ENCODE measurements around the gene APBB3.

Gene APBB3

DNA sequence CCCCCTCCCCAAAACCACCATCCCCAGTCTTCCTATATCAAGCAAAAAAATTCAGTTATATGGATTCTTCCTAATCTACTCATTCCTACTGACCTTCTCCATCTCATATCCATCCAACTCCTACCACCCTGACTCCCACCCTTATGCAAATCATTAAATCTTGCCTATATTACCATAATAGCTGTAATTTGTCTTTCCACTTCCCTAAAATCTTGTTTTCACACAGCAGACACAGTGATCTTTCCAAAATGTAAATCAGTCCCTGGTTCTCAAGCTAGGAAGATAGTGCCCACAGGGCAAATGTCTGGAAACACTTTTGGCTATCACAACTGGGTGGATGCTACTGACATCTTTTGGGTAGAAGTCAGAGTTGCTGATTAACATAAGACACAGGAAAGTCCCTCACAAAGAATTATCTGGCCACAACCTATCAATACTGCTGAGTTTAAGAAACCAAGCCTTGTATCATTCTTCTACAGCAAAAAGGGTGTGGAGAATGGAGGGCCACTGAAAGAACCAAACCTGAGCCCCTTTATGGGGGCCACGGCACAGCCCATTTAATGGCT is 8.6 kb downstream of the APBB3 start:
- no peak for TF ChIP-seq RARB (CRISPR knock-in tag; IDR thresholded peaks at IDR 0.05)
- TF ChIP-seq ESRRG (CRISPR knock-in tag; IDR thresholded peaks at IDR 0.05), result no peak
- TF ChIP-seq ZNF70 (CRISPR knock-in tag; IDR thresholded peaks at IDR 0.05), result no peak
- no peak for TF ChIP-seq CREB5 (CRISPR knock-in tag; IDR thresholded peaks at IDR 0.05; ENCODE audit: low read depth)
- no peak for TF ChIP-seq BACH2 (CRISPR knock-in tag; IDR thresholded peaks at IDR 0.05; ENCODE audit: borderline replicate concordance)
- TF ChIP-seq, protein P1, sequence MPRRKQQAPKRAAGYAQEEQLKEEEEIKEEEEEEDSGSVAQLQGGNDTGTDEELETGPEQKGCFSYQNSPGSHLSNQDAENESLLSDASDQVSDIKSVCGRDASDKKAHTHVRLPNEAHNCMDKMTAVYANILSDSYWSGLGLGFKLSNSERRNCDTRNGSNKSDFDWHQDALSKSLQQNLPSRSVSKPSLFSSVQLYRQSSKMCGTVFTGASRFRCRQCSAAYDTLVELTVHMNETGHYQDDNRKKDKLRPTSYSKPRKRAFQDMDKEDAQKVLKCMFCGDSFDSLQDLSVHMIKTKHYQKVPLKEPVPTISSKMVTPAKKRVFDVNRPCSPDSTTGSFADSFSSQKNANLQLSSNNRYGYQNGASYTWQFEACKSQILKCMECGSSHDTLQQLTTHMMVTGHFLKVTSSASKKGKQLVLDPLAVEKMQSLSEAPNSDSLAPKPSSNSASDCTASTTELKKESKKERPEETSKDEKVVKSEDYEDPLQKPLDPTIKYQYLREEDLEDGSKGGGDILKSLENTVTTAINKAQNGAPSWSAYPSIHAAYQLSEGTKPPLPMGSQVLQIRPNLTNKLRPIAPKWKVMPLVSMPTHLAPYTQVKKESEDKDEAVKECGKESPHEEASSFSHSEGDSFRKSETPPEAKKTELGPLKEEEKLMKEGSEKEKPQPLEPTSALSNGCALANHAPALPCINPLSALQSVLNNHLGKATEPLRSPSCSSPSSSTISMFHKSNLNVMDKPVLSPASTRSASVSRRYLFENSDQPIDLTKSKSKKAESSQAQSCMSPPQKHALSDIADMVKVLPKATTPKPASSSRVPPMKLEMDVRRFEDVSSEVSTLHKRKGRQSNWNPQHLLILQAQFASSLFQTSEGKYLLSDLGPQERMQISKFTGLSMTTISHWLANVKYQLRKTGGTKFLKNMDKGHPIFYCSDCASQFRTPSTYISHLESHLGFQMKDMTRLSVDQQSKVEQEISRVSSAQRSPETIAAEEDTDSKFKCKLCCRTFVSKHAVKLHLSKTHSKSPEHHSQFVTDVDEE (CRISPR knock-in tag; IDR thresholded peaks at IDR 0.05), result no peak
- TF ChIP-seq ZC3H10 (CRISPR knock-in tag; IDR thresholded peaks at IDR 0.05), result no peak
- TF ChIP-seq ZNF8 (CRISPR knock-in tag; IDR thresholded peaks at IDR 0.05), result no peak
- TF ChIP-seq TOX (CRISPR knock-in tag; IDR thresholded peaks at IDR 0.05; ENCODE audit: borderline replicate concordance), result no peak
- no peak for TF ChIP-seq ZFP3 (CRISPR knock-in tag; IDR thresholded peaks at IDR 0.05)
- TF ChIP-seq PATZ1 (CRISPR knock-in tag; IDR thresholded peaks at IDR 0.05; ENCODE audit: borderline replicate concordance), result no peak
- TF ChIP-seq ZNF565 (CRISPR knock-in tag; conservative IDR thresholded peaks at IDR 0.05; ENCODE audit: low read depth), result no peak
- TF ChIP-seq, protein P2, sequence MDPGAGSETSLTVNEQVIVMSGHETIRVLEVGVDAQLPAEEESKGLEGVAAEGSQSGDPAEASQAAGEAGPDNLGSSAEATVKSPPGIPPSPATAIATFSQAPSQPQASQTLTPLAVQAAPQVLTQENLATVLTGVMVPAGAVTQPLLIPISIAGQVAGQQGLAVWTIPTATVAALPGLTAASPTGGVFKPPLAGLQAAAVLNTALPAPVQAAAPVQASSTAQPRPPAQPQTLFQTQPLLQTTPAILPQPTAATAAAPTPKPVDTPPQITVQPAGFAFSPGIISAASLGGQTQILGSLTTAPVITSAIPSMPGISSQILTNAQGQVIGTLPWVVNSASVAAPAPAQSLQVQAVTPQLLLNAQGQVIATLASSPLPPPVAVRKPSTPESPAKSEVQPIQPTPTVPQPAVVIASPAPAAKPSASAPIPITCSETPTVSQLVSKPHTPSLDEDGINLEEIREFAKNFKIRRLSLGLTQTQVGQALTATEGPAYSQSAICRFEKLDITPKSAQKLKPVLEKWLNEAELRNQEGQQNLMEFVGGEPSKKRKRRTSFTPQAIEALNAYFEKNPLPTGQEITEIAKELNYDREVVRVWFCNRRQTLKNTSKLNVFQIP (CRISPR knock-in tag; IDR thresholded peaks at IDR 0.05; ENCODE audit: borderline replicate concordance, low read depth), result no peak
- TF ChIP-seq ARNTL (CRISPR knock-in tag; IDR thresholded peaks at IDR 0.05; ENCODE audit: borderline replicate concordance, low read depth), result no peak
- TF ChIP-seq PPARA (CRISPR knock-in tag; IDR thresholded peaks at IDR 0.05; ENCODE audit: borderline replicate concordance), result no peak
- no peak for TF ChIP-seq CSDC2 (CRISPR knock-in tag; IDR thresholded peaks at IDR 0.05)
- TF ChIP-seq, protein P3, sequence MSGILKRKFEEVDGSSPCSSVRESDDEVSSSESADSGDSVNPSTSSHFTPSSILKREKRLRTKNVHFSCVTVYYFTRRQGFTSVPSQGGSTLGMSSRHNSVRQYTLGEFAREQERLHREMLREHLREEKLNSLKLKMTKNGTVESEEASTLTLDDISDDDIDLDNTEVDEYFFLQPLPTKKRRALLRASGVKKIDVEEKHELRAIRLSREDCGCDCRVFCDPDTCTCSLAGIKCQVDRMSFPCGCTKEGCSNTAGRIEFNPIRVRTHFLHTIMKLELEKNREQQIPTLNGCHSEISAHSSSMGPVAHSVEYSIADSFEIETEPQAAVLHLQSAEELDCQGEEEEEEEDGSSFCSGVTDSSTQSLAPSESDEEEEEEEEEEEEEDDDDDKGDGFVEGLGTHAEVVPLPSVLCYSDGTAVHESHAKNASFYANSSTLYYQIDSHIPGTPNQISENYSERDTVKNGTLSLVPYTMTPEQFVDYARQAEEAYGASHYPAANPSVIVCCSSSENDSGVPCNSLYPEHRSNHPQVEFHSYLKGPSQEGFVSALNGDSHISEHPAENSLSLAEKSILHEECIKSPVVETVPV (CRISPR knock-in tag; IDR thresholded peaks at IDR 0.05), result no peak
- TF ChIP-seq TCF4 (CRISPR knock-in tag; IDR thresholded peaks at IDR 0.05; ENCODE audit: borderline replicate concordance), result no peak; the same call in 1 of the 2 replicates
- no peak for TF ChIP-seq ZFP30 (CRISPR knock-in tag; IDR thresholded peaks at IDR 0.05)
- TF ChIP-seq ISL1 (CRISPR knock-in tag; IDR thresholded peaks at IDR 0.05), result no peak
- ATAC-seq, result no peak

GRCh38 chr5:140554454-140554853 is 9.9 kb downstream of the APBB3 start:
- TF ChIP-seq ARNTL (CRISPR knock-in tag; IDR thresholded peaks at IDR 0.05; ENCODE audit: borderline replicate concordance, low read depth), result no peak
- no peak for TF ChIP-seq OSR1 (CRISPR knock-in tag; IDR thresholded peaks at IDR 0.05)
- ATAC-seq, result no peak

GRCh38 chr5:140553657-140554056 is 10.7 kb downstream of the APBB3 start:
- ATAC-seq, result no peak
- TF ChIP-seq TOX (CRISPR knock-in tag; IDR thresholded peaks at IDR 0.05; ENCODE audit: borderline replicate concordance), result no peak
- TF ChIP-seq, protein P1 (CRISPR knock-in tag; IDR thresholded peaks at IDR 0.05), result no peak
- TF ChIP-seq, protein P2 (CRISPR knock-in tag; IDR thresholded peaks at IDR 0.05; ENCODE audit: borderline replicate concordance, low read depth), result no peak
- TF ChIP-seq CSDC2 (CRISPR knock-in tag; IDR thresholded peaks at IDR 0.05), result no peak
- no peak for TF ChIP-seq ZNF70 (CRISPR knock-in tag; IDR thresholded peaks at IDR 0.05)
- TF ChIP-seq ARNTL (CRISPR knock-in tag; IDR thresholded peaks at IDR 0.05; ENCODE audit: borderline replicate concordance, low read depth), result no peak
- TF ChIP-seq ZC3H10 (CRISPR knock-in tag; IDR thresholded peaks at IDR 0.05), result no peak
- no peak for TF ChIP-seq SNAI2 (CRISPR knock-in tag; IDR thresholded peaks at IDR 0.05)
- TF ChIP-seq OSR1 (CRISPR knock-in tag; IDR thresholded peaks at IDR 0.05), result no peak
- no peak for TF ChIP-seq RARB (CRISPR knock-in tag; IDR thresholded peaks at IDR 0.05)
- no peak for TF ChIP-seq ZNF565 (CRISPR knock-in tag; conservative IDR thresholded peaks at IDR 0.05; ENCODE audit: low read depth)
- TF ChIP-seq TCF4 (CRISPR knock-in tag; IDR thresholded peaks at IDR 0.05; ENCODE audit: borderline replicate concordance), result no peak

Measured in SK-N-SH treated with all-trans-retinoic acid at 6 μM for 48 hours (cell line).